B cell (primary cell): ENCODE results near the gene TPTE2. TPM values are rescaled to one million over a fixed set of nuclear protein-coding genes. Genes with fewer than 3 reads are reported as not detected.
"Not testable (repeated sequence)": the region's sequence is repeated elsewhere in the genome, so short reads cannot be mapped to it uniquely, and the experiment has no call there.

Source experiments
- ATAC-seq: fragments of 200-7000 bp; cut with Tn5 transposase; one replicate; pipeline ENCODE4 v1.10.0; 2021; ENCODE audit warnings: low read depth, mild to moderate bottlenecking, moderate number of reproducible peaks, moderate library complexity
- CTCF ChIA-PET: fragments of 350-600 bp; sonication (Branson Sonifier 250); formaldehyde crosslinking; loops from one replicate; lab custom pipeline; 2021; ENCODE audit warnings: antibody characterized with exemption, inconsistent platforms; lab: Charles Lee
- POLR2A ChIA-PET: fragments of 350-600 bp; sonication (Branson Sonifier 250); formaldehyde crosslinking; loops from one replicate; lab custom pipeline; 2021; ENCODE audit warnings: antibody characterized with exemption; lab: Charles Lee
- DNase-seq: peaks from one replicate; pipeline ENCODE4 v3.0.0; 2013
- H2AFZ ChIP-seq: 2 replicates; pipeline ENCODE4 v1.6.1; 2012; ENCODE audit warnings: mild to moderate bottlenecking, low read depth, low read length; ENCODE audit not compliant: insufficient read depth, poor library complexity, severe bottlenecking
- H3K27ac ChIP-seq, 2 donors: 1 replicate in 1 of 2; 2 replicates in 1 of 2; pipeline ENCODE4 v1.5.1; 2012 to 2013; ENCODE audit warnings: low read length in 2 of 2, mild to moderate bottlenecking in 2 of 2, moderate library complexity in 1 of 2
- H3K27me3 ChIP-seq, 4 experiments: fragments of 200-600 bp in 1 of 4; sonication (generic) in 1 of 4; replicated peaks in 1 of 4; 1 replicate in 2 of 4; 2 replicates in 2 of 4; pipeline versions ENCODE4 v1.6.1 to v1.7.0; 2013 to 2016; ENCODE audit warnings: low read length in 3 of 4, mild to moderate bottlenecking in 2 of 4, mixed read lengths in 1 of 4, moderate library complexity in 1 of 4; ENCODE audit not compliant: insufficient read depth in 4 of 4, control insufficient read depth in 3 of 4; ENCODE audit errors: control extremely low read depth in 1 of 4
- H3K36me3 ChIP-seq, 2 experiments: replicated peaks in 1 of 2; 1 replicate in 1 of 2; 2 replicates in 1 of 2; pipeline versions ENCODE4 v1.6.1 to v1.7.1; 2013; ENCODE audit warnings: low read length in 1 of 2; ENCODE audit not compliant: insufficient read depth in 2 of 2, control insufficient read depth in 1 of 2; ENCODE audit errors: control extremely low read depth in 1 of 2, extremely low read depth in 1 of 2
- H3K4me1 ChIP-seq, 2 donors: fragments of 200-600 bp in 1 of 2; sonication (generic) in 1 of 2; 1 replicate in 1 of 2; 2 replicates in 1 of 2; pipeline versions ENCODE4 v1.5.1 to v1.6.1; 2013 to 2017; ENCODE audit warnings: low read length in 2 of 2; ENCODE audit not compliant: control insufficient read depth in 2 of 2, insufficient read depth in 2 of 2
- H3K4me2 ChIP-seq: replicated peaks from 2 replicates; pipeline ENCODE3; 2012; ENCODE audit warnings: mild to moderate bottlenecking, low read depth, low read length; ENCODE audit not compliant: poor library complexity, severe bottlenecking
- H3K4me3 ChIP-seq, 5 experiments: fragments of 200-600 bp in 1 of 5; sonication (generic) in 1 of 5; 1 replicate in 3 of 5; 2 replicates in 2 of 5; pipeline versions ENCODE4 v1.5.1 to v1.7.0; 2011 to 2016; ENCODE audit warnings: low read length in 4 of 5, mild to moderate bottlenecking in 4 of 5, low read depth in 2 of 5, control low read depth in 1 of 5, moderate library complexity in 1 of 5; ENCODE audit not compliant: insufficient read depth in 1 of 5; ENCODE audit errors: control extremely low read depth in 1 of 5, extremely low read depth in 1 of 5
- H3K79me2 ChIP-seq: fragments of 200-600 bp; sonication (generic); one replicate; pipeline ENCODE4 v1.6.0; 2016; ENCODE audit warnings: low read length; ENCODE audit not compliant: control insufficient read depth, insufficient read depth
- H3K9ac ChIP-seq: fragments of 200-600 bp; sonication (generic); 2 replicates; pipeline ENCODE4 v1.6.1; 2017; ENCODE audit warnings: mild to moderate bottlenecking, low read length, moderate library complexity
- H3K9me3 ChIP-seq, 3 donors: one replicate each; pipeline versions ENCODE4 v1.6.1 to v1.7.1; 2013; ENCODE audit warnings: low read length in 2 of 3; ENCODE audit not compliant: control insufficient read depth in 2 of 3, insufficient read depth in 1 of 3; ENCODE audit errors: control extremely low read depth in 1 of 3
- H4K20me1 ChIP-seq: 2 replicates; pipeline ENCODE4 v1.6.0; 2012; ENCODE audit warnings: mild to moderate bottlenecking, low read length; ENCODE audit not compliant: insufficient read depth, control insufficient read depth, poor library complexity, severe bottlenecking
- H3K27ac Mint-ChIP-seq: one replicate; pipeline ENCODE4 v1.8.0; 2021; ENCODE audit warnings: mixed read lengths
- H3K27me3 Mint-ChIP-seq: one replicate; pipeline ENCODE4 v1.8.0; 2021; ENCODE audit warnings: mixed read lengths
- H3K4me1 Mint-ChIP-seq: one replicate; pipeline ENCODE4 v1.8.0; 2021; ENCODE audit warnings: mixed read lengths
- H3K4me3 Mint-ChIP-seq: one replicate; pipeline ENCODE4 v1.8.0; 2021; ENCODE audit warnings: mixed read lengths
- H3K9me3 Mint-ChIP-seq: one replicate; pipeline ENCODE4 v1.8.0; 2022; ENCODE audit warnings: mixed read lengths; ENCODE audit not compliant: insufficient read depth
- WGBS: methylation state at CpG from one replicate; pipeline ENCODE4 v1.1.5; 2013; ENCODE audit warnings: missing lambda C conversion rate; ENCODE audit not compliant: insufficient coverage; 5-methylcytosine and 5-hydroxymethylcytosine counted together
- intact Hi-C: fragments of 100-400 bp; cut with micrococcal nuclease; formaldehyde crosslinking; loops from one replicate; pipeline ENCODE4 v1.10.0; 2022
- polyA plus RNA-seq: library from polyadenylated mRNA; depleted of rRNA; stranded (reverse); fragments of >200 nt; gene quantifications from 2 replicates; pipeline ENCODE4 v1.2.3, GENCODE V29; 2012
- total RNA-seq, 2 donors: library from RNA; stranded (reverse); fragments of 120-200 nt in 1 of 2; gene quantifications; 1 replicate in 1 of 2; 2 replicates in 1 of 2; pipeline versions ENCODE4 v1.2.3 to v1.2.4, GENCODE V29; 2013 to 2022

The TPTE2 gene
- total and polyA plus RNA-seq, 2 donors (not counting 1 experiment from before 2014, with no cell fraction given) = not detected

DNA sequence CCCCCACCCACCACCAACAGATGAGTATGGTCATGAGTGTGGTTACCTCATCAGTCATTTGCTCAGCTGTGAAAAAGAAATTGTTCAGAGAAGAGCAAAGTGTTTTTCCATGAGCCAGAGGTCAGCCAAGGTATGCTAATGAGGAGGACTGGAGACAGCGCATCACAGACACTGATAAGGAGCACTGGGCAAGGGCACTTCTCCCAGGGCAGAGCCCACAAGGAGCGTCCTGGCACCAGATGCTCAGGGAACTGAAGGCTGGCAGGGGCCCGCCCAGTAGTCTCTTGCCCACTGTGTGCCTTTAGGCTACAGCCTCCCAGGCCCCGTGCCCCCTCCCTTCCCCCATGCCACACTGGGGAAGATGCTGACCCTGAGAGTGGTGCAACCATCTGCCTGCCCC lies 148.8 kb downstream of the TPTE2 start:
- H3K27me3 ChIP-seq, intact Hi-C loops, H3K4me3 ChIP-seq, H3K36me3 ChIP-seq, H3K27me3 Mint-ChIP-seq, H3K9ac ChIP-seq, DNase-seq, H3K4me2 ChIP-seq, H4K20me1 ChIP-seq, H2AFZ ChIP-seq, H3K79me2 ChIP-seq, H3K4me1 Mint-ChIP-seq, H3K4me3 Mint-ChIP-seq, POLR2A ChIA-PET, H3K9me3 Mint-ChIP-seq, H3K27ac ChIP-seq, H3K27ac Mint-ChIP-seq, H3K4me1 ChIP-seq, CTCF ChIA-PET, ATAC-seq: not testable (repeated sequence)
- WGBS = 100% methylated on average over 1 of the region's 4 CpGs
- H3K9me3 ChIP-seq = peaks cover 0 to 24% (median 3%) of the 10 kb centered on the region in 3 donors

DNA sequence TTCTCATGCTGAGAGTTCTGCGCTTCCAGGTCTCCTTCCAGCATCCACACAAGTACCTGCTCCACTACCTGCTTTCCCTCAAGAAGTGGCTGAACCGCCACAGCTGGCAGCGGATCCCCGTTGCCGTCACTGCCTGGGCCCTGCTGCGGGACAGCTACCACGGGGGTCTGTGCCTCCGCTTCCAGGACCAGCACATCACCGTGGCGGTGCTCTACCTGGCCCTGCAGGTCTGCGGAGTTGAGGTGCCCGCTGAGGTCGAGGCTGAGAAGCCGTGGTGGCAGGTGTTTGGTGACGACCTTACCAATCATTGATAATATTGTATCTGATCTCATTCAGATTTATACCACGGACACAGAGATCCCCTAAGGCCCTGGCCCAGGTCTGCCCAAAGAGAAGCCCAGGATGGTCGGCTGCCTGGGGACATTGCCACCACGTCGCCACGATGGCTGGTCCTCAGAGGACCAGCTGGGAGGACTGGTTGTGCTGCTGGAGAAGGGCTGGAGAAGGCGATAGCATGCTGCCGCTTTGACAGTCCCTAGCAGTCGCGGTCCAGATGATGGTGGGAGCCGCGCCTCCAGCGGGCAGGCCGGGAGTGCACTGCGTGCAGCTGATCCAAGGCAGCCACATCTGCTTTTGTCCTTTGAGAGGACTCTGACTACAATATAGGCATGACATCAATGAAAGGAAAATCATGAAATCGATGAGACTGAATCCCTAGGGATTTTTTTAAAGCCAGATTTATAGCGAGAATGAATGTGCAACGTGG lies 178.4 kb downstream of the TPTE2 start:
- H3K4me3 Mint-ChIP-seq, H3K4me1 ChIP-seq, H3K4me1 Mint-ChIP-seq, H3K4me3 ChIP-seq, H3K27me3 Mint-ChIP-seq, H3K27me3 ChIP-seq, POLR2A ChIA-PET, H3K4me2 ChIP-seq, H3K79me2 ChIP-seq, DNase-seq, H3K27ac ChIP-seq, H3K9ac ChIP-seq, H4K20me1 ChIP-seq, CTCF ChIA-PET, H3K36me3 ChIP-seq, H3K27ac Mint-ChIP-seq, intact Hi-C loops, H2AFZ ChIP-seq, ATAC-seq, H3K9me3 Mint-ChIP-seq: not testable (repeated sequence)
- 82% methylated on average over 24 of the region's 32 CpGs for WGBS
- peaks cover 0 to 11% (median 0%) of the 10 kb centered on the region in 3 donors for H3K9me3 ChIP-seq
